IMR-90 (cell line): Measurements from ENCODE around the gene RALGAPB. TPM values are rescaled to one million over a fixed set of nuclear protein-coding genes. Genes with fewer than 3 reads are reported as not detected.

Experiments
- ATAC-seq: fragments of 200-7000 bp; cut with Tn5 transposase; 2 replicates; pipeline ENCODE4 v1.9.1; 2020; ENCODE audit warnings: low read depth, mild to moderate bottlenecking, moderate library complexity
- BruUV-seq: library from RNA; stranded (reverse); fragments of 400-500 nt; replicated peaks from 2 replicates; lab custom pipeline; 2021; lab: Mats Ljungman, UMichigan
- CTCF ChIA-PET: fragments of 300-600 bp; formaldehyde crosslinking; extraction: SDS; loops from one replicate; lab custom pipeline; 2021; ENCODE audit warnings: antibody characterized with exemption; lab: Yijun Ruan, JAX
- POLR2A ChIA-PET: fragments of 300-600 bp; sonication (Branson Sonifier 250); formaldehyde crosslinking; loops from one replicate; lab custom pipeline; 2022; ENCODE audit warnings: antibody characterized with exemption; ENCODE audit not compliant: unreplicated experiment; lab: Charles Lee
- DNase-seq: peaks from one replicate; pipeline ENCODE4 v3.0.0; 2013
- H2AFZ ChIP-seq: replicated peaks from 2 replicates; pipeline ENCODE3; 2013; ENCODE audit warnings: low read length, mild to moderate bottlenecking; ENCODE audit not compliant: poor library complexity
- H2AK5ac ChIP-seq: 2 replicates; pipeline ENCODE4 v1.6.1; 2013; ENCODE audit warnings: low read depth, low read length, inconsistent platforms
- H2AK9ac ChIP-seq: replicated peaks from 2 replicates; pipeline ENCODE3; 2013; ENCODE audit warnings: mild to moderate bottlenecking, low read depth, low read length, moderate library complexity; ENCODE audit not compliant: poor library complexity
- H2BK120ac ChIP-seq: 2 replicates; pipeline ENCODE4 v1.6.1; 2013; ENCODE audit warnings: low read depth, low read length, inconsistent platforms
- H2BK15ac ChIP-seq: 3 replicates; pipeline ENCODE4 v1.6.1; 2013; ENCODE audit warnings: low read depth, low read length, inconsistent platforms
- H2BK20ac ChIP-seq: 2 replicates; pipeline ENCODE4 v1.6.1; 2013; ENCODE audit warnings: low read depth, mild to moderate bottlenecking, inconsistent platforms, low read length, moderate library complexity
- H2BK5ac ChIP-seq: 2 replicates; pipeline ENCODE4 v1.6.1; 2013; ENCODE audit warnings: mild to moderate bottlenecking, low read depth, low read length, inconsistent platforms; ENCODE audit not compliant: poor library complexity, severe bottlenecking
- H3K14ac ChIP-seq: replicated peaks from 2 replicates; pipeline ENCODE4 v1.6.1; 2013; ENCODE audit warnings: low read depth, low read length, inconsistent platforms
- H3K18ac ChIP-seq: 2 replicates; pipeline ENCODE4 v1.6.1; 2013; ENCODE audit warnings: low read depth, low read length, control low read depth
- H3K23ac ChIP-seq: 2 replicates; pipeline ENCODE4 v1.6.1; 2013; ENCODE audit warnings: low read depth, low read length, inconsistent platforms
- H3K27ac ChIP-seq: 2 replicates; pipeline ENCODE4 v1.5.1; 2013; ENCODE audit warnings: mild to moderate bottlenecking, control low read depth, low read length; ENCODE audit not compliant: insufficient read depth
- H3K27me3 ChIP-seq: 2 replicates; pipeline ENCODE4 v1.6.1; 2013; ENCODE audit warnings: low read length; ENCODE audit not compliant: control insufficient read depth, insufficient read depth
- H3K36me3 ChIP-seq: 2 replicates; pipeline ENCODE4 v1.6.1; 2013; ENCODE audit warnings: low read length, mixed read lengths; ENCODE audit not compliant: control insufficient read depth, insufficient read depth
- H3K4ac ChIP-seq: 2 replicates; pipeline ENCODE4 v1.6.1; 2013; ENCODE audit warnings: low read depth, low read length, inconsistent platforms
- H3K4me1 ChIP-seq: 2 replicates; pipeline ENCODE4 v1.6.1; 2013; ENCODE audit warnings: low read length, mixed read lengths; ENCODE audit not compliant: control insufficient read depth, insufficient read depth
- H3K4me2 ChIP-seq: 2 replicates; pipeline ENCODE4 v1.6.1; 2013; ENCODE audit warnings: low read depth, mild to moderate bottlenecking, control low read depth, low read length, moderate library complexity
- H3K4me3 ChIP-seq: 2 replicates; pipeline ENCODE4 v1.5.1; 2013; ENCODE audit warnings: low read depth, mild to moderate bottlenecking, control low read depth, low read length, moderate library complexity; ENCODE audit not compliant: insufficient read depth
- H3K56ac ChIP-seq: 2 replicates; pipeline ENCODE4 v1.6.1; 2013; ENCODE audit warnings: low read length, inconsistent platforms; ENCODE audit not compliant: insufficient read depth; ENCODE audit errors: extremely low read depth
- H3K79me1 ChIP-seq, 2 experiments: 2 replicates each; pipeline ENCODE4 v1.6.1; 2013; ENCODE audit warnings: low read length in 2 of 2, inconsistent platforms in 1 of 2, low read depth in 1 of 2
- H3K9ac ChIP-seq: 2 replicates; pipeline ENCODE4 v1.6.1; 2013; ENCODE audit warnings: low read depth, low read length, control low read depth
- H3K9me1 ChIP-seq: 2 replicates; pipeline ENCODE4 v1.6.1; 2013; ENCODE audit warnings: low read length, inconsistent platforms; ENCODE audit not compliant: insufficient read depth
- H3K9me3 ChIP-seq: 2 replicates; pipeline ENCODE4 v1.6.1; 2013; ENCODE audit warnings: low read length; ENCODE audit not compliant: control insufficient read depth, insufficient read depth
- H4K20me1 ChIP-seq: 2 replicates; pipeline ENCODE4 v1.6.1; 2013; ENCODE audit warnings: low read length, inconsistent platforms; ENCODE audit not compliant: insufficient read depth
- H4K5ac ChIP-seq: 2 replicates; pipeline ENCODE4 v1.6.1; 2013; ENCODE audit warnings: mild to moderate bottlenecking, low read depth, low read length, control low read depth
- H4K8ac ChIP-seq, 2 experiments: 2 replicates each; pipeline ENCODE4 v1.6.1; 2013; ENCODE audit warnings: low read depth in 2 of 2, low read length in 2 of 2, control low read depth in 1 of 2, inconsistent platforms in 1 of 2
- H4K91ac ChIP-seq: 2 replicates; pipeline ENCODE4 v1.6.1; 2013; ENCODE audit warnings: low read depth, low read length, inconsistent platforms; ENCODE audit not compliant: insufficient read depth
- BHLHE40 ChIP-seq: fragments of 150-350 bp; IDR thresholded peaks from 2 replicates; pipeline ENCODE4 v1.6.1; 2016; ENCODE audit warnings: mild to moderate bottlenecking, low read depth, low read length
- MXI1 ChIP-seq: IDR thresholded peaks from 2 replicates; pipeline ENCODE4 v1.6.1; 2012; ENCODE audit warnings: low read depth, mild to moderate bottlenecking, low read length, moderate library complexity, borderline replicate concordance
- NFE2L2 ChIP-seq: fragments of 150-350 bp; IDR thresholded peaks from 2 replicates; pipeline ENCODE4 v1.6.1; 2016; ENCODE audit warnings: low read depth, mild to moderate bottlenecking, low read length
- POLR2A ChIP-seq: IDR thresholded peaks from 2 replicates; pipeline ENCODE4 v1.6.1; 2012; ENCODE audit warnings: mild to moderate bottlenecking, low read depth, low read length
- SMC3 ChIP-seq: fragments of 150-350 bp; IDR thresholded peaks from 2 replicates; pipeline ENCODE4 v1.6.1; 2016; ENCODE audit warnings: low read depth, mild to moderate bottlenecking, antibody characterized with exemption, low read length, moderate library complexity
- WGBS, 2 experiments: methylation state at CpG; one replicate each; pipeline versions ENCODE4 v1.1.5 to v1.1.7; 2013; ENCODE audit warnings: missing lambda C conversion rate in 2 of 2; ENCODE audit not compliant: insufficient read length in 1 of 2; ENCODE audit errors: extremely low coverage in 2 of 2; 5-methylcytosine and 5-hydroxymethylcytosine counted together
- dilution Hi-C: fragments of 300-500 bp; cut with HindIII; formaldehyde crosslinking; loops from one replicate; pipeline ENCODE4 v1.14.3; 2018; ENCODE audit warnings: low sequenced_read_pairs; ENCODE audit not compliant: unreplicated experiment
- in situ Hi-C: fragments of 300-500 bp; cut with MboI; formaldehyde crosslinking; loops from 3 replicates; pipeline ENCODE4 v1.14.3; 2019; ENCODE audit warnings: low sequenced_read_pairs, inconsistent platforms, mixed read lengths
- intact Hi-C: fragments of 100-400 bp; cut with micrococcal nuclease; formaldehyde crosslinking; loops from 2 replicates; pipeline ENCODE4 v1.10.0; 2022
- polyA plus RNA-seq, 3 experiments: library from polyadenylated mRNA; depleted of rRNA; stranded (reverse); fragments of >200 nt; gene quantifications; 2 replicates each; pipeline ENCODE4 v1.2.3, GENCODE V29; 2012; ENCODE audit warnings: low replicate concordance in 1 of 3
- total RNA-seq: library from RNA; depleted of rRNA; stranded (reverse); fragments of >200 nt; gene quantifications from 2 replicates; pipeline ENCODE4 v1.2.3, GENCODE V29; 2012
- TF ChIP-seq, protein P1 (sequence below): fragments of 150-350 bp; IDR thresholded peaks from 2 replicates; pipeline ENCODE4 v1.6.1; 2016; ENCODE audit warnings: low read depth, mild to moderate bottlenecking, low read length, moderate library complexity, borderline replicate concordance

The RALGAPB gene
- total and polyA plus RNA-seq, 2 of the 4 experiments (the other 2 are of a cell fraction), result 12.7 to 30.3 TPM

- H3K23ac ChIP-seq, result no peak overlapping the region
- no CpG with 5 or more reads among the region's 11 CpGs for WGBS, 2 experiments
- no peak overlapping the region for H3K14ac ChIP-seq
- H3K56ac ChIP-seq, result no peak overlapping the region
- H3K4me1 ChIP-seq, result no peaks in the 10 kb centered on the region; the same call in 1 of the 2 replicates
- H3K9me3 ChIP-seq, result no peaks in the 10 kb centered on the region
- ChIA-PET CTCF (no interaction called here), POLR2A (no interaction called here)
- H3K36me3 ChIP-seq, result peaks cover 27% of the 10 kb centered on the region
- H3K4me3 ChIP-seq, result no peak overlapping the region
- H2BK120ac ChIP-seq, result no peak overlapping the region
- intact Hi-C loops (no loop called here), in situ Hi-C loops (loop anchor here (10.0 kb wide), 1 partner anchor 60 kb away; the partner anchor contains the start of gene RALGAPB), dilution Hi-C loops (no loop called here)
- H2AK5ac ChIP-seq, result no peak overlapping the region
- DNase-seq, result no peak
- peaks cover 6 to 13% of the 10 kb centered on the region in 2 experiments; a peak in 1 of 4 replicates for H3K79me1 ChIP-seq
- H4K8ac ChIP-seq, result no peak overlapping the region
- peaks cover 10% of the 10 kb centered on the region for H3K9me1 ChIP-seq
- H4K5ac ChIP-seq, result no peak overlapping the region
- no TSS peak for BruUV-seq
- H2BK20ac ChIP-seq, result no peak overlapping the region
- no peak overlapping the region for H3K27ac ChIP-seq
- no peak overlapping the region for H2BK15ac ChIP-seq
- no peak overlapping the region for H3K18ac ChIP-seq
- H3K9ac ChIP-seq, result no peak overlapping the region
- H3K4me2 ChIP-seq, result no peak overlapping the region
- H4K91ac ChIP-seq, result no peak overlapping the region
- TF ChIP-seq MXI1, result no peak
- TF ChIP-seq SMC3, result no peak
- no peak for TF ChIP-seq POLR2A
- TF ChIP-seq, protein P1, sequence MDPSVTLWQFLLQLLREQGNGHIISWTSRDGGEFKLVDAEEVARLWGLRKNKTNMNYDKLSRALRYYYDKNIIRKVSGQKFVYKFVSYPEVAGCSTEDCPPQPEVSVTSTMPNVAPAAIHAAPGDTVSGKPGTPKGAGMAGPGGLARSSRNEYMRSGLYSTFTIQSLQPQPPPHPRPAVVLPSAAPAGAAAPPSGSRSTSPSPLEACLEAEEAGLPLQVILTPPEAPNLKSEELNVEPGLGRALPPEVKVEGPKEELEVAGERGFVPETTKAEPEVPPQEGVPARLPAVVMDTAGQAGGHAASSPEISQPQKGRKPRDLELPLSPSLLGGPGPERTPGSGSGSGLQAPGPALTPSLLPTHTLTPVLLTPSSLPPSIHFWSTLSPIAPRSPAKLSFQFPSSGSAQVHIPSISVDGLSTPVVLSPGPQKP, result no peak
- no peak for TF ChIP-seq BHLHE40
- no peak for TF ChIP-seq NFE2L2
- H4K20me1 ChIP-seq, result peaks cover 3% of the 10 kb centered on the region; the same call in 1 of the 2 replicates
- no peak overlapping the region for H3K4ac ChIP-seq
- no peak overlapping the region for H2BK5ac ChIP-seq
- no peak overlapping the region for H2AFZ ChIP-seq
- H2AK9ac ChIP-seq, result no peak overlapping the region
- no peak for ATAC-seq
- no peaks in the 10 kb centered on the region for H3K27me3 ChIP-seq
Measured at GRCh38 chr20:38534756-38535155, 62.1 kb downstream of the RALGAPB start.
